ENCODE measurements around the gene PRX. TPM values are rescaled to one million over a fixed set of nuclear protein-coding genes. Genes with fewer than 3 reads are reported as not detected.

Gene PRX
- total and polyA plus RNA-seq, 8 donors, result 1.4 to 3.7 (median 2.6) TPM

DNA sequence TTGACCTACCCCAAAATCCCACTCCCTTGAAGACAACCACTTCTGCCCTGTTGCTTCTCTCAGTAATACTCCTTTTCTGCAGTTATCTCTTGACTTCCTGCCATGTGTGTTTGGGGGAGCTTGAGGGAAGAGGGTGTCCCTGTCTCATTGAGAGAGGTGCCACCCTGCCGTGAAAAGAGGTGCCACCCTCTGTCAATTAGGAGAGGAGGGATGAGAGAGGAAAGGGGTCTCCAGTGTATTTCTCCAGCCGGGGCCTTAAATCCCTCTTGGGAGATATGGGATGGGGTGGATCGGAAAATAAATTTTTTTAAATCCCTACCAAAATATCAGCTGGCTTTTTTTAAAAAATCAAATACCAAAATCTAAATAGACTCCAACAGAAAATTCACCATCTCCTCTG is 48.2 kb downstream of the PRX start:
- Histone ChIP-seq H3K36me3 (peaks cover 0 to 7% (median 0%) of the 10 kb centered on the region in 3 donors), H3K27ac (no peak overlapping the region), H3K4me3 (no peak overlapping the region), H3K9me3 (no peaks in the 10 kb centered on the region), H3K27me3 (no peaks in the 10 kb centered on the region), H3K4me1 (no peaks in the 10 kb centered on the region)
- TF ChIP-seq, protein P1, sequence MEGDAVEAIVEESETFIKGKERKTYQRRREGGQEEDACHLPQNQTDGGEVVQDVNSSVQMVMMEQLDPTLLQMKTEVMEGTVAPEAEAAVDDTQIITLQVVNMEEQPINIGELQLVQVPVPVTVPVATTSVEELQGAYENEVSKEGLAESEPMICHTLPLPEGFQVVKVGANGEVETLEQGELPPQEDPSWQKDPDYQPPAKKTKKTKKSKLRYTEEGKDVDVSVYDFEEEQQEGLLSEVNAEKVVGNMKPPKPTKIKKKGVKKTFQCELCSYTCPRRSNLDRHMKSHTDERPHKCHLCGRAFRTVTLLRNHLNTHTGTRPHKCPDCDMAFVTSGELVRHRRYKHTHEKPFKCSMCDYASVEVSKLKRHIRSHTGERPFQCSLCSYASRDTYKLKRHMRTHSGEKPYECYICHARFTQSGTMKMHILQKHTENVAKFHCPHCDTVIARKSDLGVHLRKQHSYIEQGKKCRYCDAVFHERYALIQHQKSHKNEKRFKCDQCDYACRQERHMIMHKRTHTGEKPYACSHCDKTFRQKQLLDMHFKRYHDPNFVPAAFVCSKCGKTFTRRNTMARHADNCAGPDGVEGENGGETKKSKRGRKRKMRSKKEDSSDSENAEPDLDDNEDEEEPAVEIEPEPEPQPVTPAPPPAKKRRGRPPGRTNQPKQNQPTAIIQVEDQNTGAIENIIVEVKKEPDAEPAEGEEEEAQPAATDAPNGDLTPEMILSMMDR (IDR thresholded peaks at IDR 0.05), result no peak
- DNase-seq (no peak), ATAC-seq (no peak), FAIRE-seq (no peak)
- WGBS, 2 donors, result 77 to 85% methylated on average over 3 of the region's 3 CpGs
- intact Hi-C loops (cut with DNase I), result no loop called here

DNA sequence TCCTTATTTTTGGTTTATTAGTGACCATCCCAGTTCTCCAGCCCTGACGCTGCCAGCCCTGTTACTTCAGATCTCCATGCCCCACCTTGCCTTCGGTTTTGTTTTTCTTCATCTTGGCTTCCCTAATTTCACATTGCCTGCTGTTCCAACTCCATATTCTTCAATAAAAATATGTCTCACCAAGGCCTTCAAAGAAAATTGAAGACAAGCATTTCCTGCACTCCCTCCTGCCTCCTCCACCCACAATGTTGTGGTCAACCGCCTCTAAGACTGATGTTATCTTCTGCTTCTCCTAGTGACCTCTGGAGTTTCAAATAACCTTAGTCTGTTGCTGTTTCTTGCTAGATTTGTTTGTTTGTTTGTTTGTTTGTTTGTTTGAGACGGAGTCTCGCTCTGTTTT is 50.1 kb downstream of the PRX start:
- FAIRE-seq (no peak), ATAC-seq (no peak), DNase-seq (no peak)
- TF ChIP-seq, protein P1 (IDR thresholded peaks at IDR 0.05), result no peak
- intact Hi-C loops (cut with DNase I), result no loop called here
- H3K4me3 ChIP-seq, result no peak overlapping the region
- WGBS, 2 donors, result 91 to 93% methylated on average over 5 of the region's 5 CpGs
- no peak overlapping the region for H3K27ac ChIP-seq
- H3K36me3 ChIP-seq, result peaks cover 0 to 4% (median 0%) of the 10 kb centered on the region in 3 donors
- no peaks in the 10 kb centered on the region for H3K4me1 ChIP-seq
- H3K27me3 ChIP-seq, result no peaks in the 10 kb centered on the region
- no peaks in the 10 kb centered on the region for H3K9me3 ChIP-seq

DNA sequence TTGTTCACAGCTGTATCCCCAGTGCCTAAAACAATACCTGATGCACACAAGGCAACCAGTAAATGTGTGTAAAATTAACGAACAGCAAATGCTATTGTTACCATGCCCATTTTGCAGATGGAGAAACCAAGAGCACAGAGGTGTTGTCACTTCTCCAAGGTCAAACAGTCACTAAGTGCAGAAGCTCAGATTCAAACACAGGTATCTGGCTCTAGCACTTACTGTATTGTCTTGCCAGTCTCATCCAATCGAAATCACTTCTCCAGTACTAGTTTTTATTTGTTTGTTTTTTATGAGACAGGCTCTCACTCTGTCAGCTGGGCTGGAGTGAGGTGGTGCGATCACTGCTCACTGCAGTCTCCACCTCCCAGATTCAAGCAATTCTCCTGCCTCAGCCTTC is 51.0 kb downstream of the PRX start:
- DNase-seq (no peak), FAIRE-seq (no peak), ATAC-seq (no peak)
- Histone ChIP-seq H3K27ac (no peak overlapping the region), H3K27me3 (no peaks in the 10 kb centered on the region), H3K4me1 (no peaks in the 10 kb centered on the region), H3K9me3 (no peaks in the 10 kb centered on the region), H3K36me3 (no peaks in the 10 kb centered on the region), H3K4me3 (no peak overlapping the region)
- 78 to 89% methylated on average over 3 of the region's 3 CpGs for WGBS, 2 donors
- intact Hi-C loops (cut with DNase I), result no loop called here
- TF ChIP-seq, protein P1 (IDR thresholded peaks at IDR 0.05), result no peak

DNA sequence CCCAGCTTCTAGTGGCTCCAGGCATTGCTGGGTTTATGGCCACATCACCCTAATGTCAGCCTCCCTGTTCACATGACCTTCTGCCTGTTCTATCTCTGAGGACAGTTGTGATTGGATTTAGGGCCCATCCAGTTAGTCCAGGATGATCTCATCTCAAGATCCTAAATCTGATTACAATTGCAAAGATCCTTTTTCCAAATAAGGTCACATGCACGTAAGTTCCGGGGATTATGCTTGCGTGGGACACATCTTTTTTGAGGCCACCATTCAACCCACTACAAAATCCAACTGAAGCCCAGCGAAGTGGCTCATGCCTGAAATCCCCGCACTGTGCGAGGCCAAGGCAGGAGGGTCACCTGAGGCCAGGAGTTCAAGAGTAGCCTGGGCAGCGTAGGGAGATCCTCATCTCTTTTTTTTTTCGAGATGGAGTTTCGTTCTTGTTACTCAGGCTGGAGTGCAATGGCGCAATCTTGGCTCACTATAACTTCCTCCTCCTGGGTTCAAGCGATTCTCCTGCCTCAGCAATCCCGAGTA is 52.4 kb downstream of the PRX start:
- Histone ChIP-seq H3K9me3 (no peaks in the 10 kb centered on the region), H3K27ac (no peak overlapping the region), H3K36me3 (no peaks in the 10 kb centered on the region), H3K4me1 (no peaks in the 10 kb centered on the region), H3K27me3 (no peaks in the 10 kb centered on the region), H3K4me3 (no peak overlapping the region)
- FAIRE-seq (no peak), ATAC-seq (peak in 2 of 4 donors; percentile 26 to 38), DNase-seq (no peak)
- TF ChIP-seq, protein P1 (IDR thresholded peaks at IDR 0.05), result no peak
- 90 to 92% methylated on average over 12 of the region's 12 CpGs for WGBS, 2 donors
- intact Hi-C loops (cut with DNase I), result no loop called here

DNA sequence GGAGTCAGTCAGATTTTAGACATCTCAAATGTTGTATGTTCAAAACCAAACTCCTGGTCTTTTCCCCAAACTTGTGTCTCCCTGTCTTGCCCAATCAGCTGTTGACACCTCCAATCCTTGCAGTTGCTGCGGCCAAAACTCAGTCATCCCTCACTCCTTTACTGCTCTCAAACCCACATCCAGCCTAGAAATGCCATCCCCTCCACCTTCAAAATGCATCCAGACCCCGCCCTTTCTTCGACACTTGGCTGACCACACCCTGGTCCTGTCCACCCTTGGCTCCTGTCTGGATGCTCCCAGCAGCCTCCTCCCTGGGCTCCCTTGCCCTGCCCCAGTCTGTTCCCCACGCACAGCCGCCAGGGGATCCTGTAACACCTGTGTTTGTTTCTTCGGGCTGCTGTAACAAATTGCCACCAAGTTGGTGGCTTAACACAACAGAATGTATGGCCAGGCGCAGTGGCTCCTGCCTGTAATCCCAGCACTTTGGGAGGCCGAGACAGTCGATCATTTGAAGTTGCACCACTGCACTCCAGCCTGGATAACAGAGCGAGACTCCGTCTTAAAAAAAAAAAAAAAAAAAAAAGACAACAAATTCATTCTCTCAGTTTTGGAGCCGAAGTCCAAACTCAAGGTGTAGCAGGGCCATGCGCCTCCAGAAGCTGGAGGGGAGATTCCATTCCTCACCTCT is 53.0 kb downstream of the PRX start:
- ATAC-seq (no peak), FAIRE-seq (no peak), DNase-seq (no peak)
- H3K36me3 ChIP-seq, result no peaks in the 10 kb centered on the region
- H3K27ac ChIP-seq, result no peak overlapping the region
- H3K4me3 ChIP-seq, result no peak overlapping the region
- H3K4me1 ChIP-seq, result no peaks in the 10 kb centered on the region
- H3K9me3 ChIP-seq, result no peaks in the 10 kb centered on the region
- WGBS, 2 donors, result 89% methylated on average over 13 of the region's 13 CpGs
- TF ChIP-seq, protein P1 (IDR thresholded peaks at IDR 0.05), result no peak
- no peaks in the 10 kb centered on the region for H3K27me3 ChIP-seq
- intact Hi-C loops (cut with DNase I), result no loop called here
